ENCODE results near the gene COPS8.

The COPS8 gene

GRCh38 chr2:237097911-237098702 lies 12.4 kb downstream of the COPS8 start:
- H3K27ac ChIP-seq, result no peak overlapping the region
- TF ChIP-seq CTCF (IDR thresholded peaks at IDR 0.05), result no peak
- no peak for DNase-seq (ENCODE audit: low spot score)
- H3K4me3 ChIP-seq, result no peak overlapping the region

GRCh38 chr2:237099804-237100203 lies 14.1 kb downstream of the COPS8 start:
- Histone ChIP-seq H3K4me3 (no peak overlapping the region), H3K27ac (no peak overlapping the region)
- no peak for DNase-seq (ENCODE audit: low spot score)
- TF ChIP-seq CTCF (IDR thresholded peaks at IDR 0.05), result no peak

GRCh38 chr2:237101118-237101979 lies 15.7 kb downstream of the COPS8 start:
- no peak for DNase-seq (ENCODE audit: low spot score)
- H3K4me3 ChIP-seq, result no peak overlapping the region
- no peak for TF ChIP-seq CTCF (IDR thresholded peaks at IDR 0.05)
- H3K27ac ChIP-seq, result no peak overlapping the region

- Histone ChIP-seq H3K27ac (no peak overlapping the region), H3K4me3 (no peak overlapping the region)
- no peak for TF ChIP-seq CTCF (IDR thresholded peaks at IDR 0.05)
- DNase-seq (ENCODE audit: low spot score), result no peak
These were observed 16.7 kb downstream of the COPS8 start for GRCh38 chr2:237102428-237102827.

- DNase-seq (ENCODE audit: low spot score), result no peak
- no peak for TF ChIP-seq CTCF (IDR thresholded peaks at IDR 0.05)
- Histone ChIP-seq H3K4me3 (no peak overlapping the region), H3K27ac (no peak overlapping the region)
These were observed 23.8 kb downstream of the COPS8 start for GRCh38 chr2:237109421-237109934.

GRCh38 chr2:237113026-237113795 lies 27.5 kb downstream of the COPS8 start:
- no peak for DNase-seq (ENCODE audit: low spot score)
- no peak for TF ChIP-seq CTCF (IDR thresholded peaks at IDR 0.05)
- no peak overlapping the region for H3K4me3 ChIP-seq
- no peak overlapping the region for H3K27ac ChIP-seq
